DND-41 (cell line): ENCODE results near the gene FSCB.

Experiments used
- CTCF ChIP-seq: IDR thresholded peaks from 2 replicates; pipeline ENCODE4 v1.5.1; 2012; ENCODE audit warnings: borderline replicate concordance, low read length, moderate library complexity, mild to moderate bottlenecking; ENCODE audit not compliant: poor library complexity, severe bottlenecking; ENCODE audit errors: extremely low read depth
- EZH2 ChIP-seq: IDR thresholded peaks from 3 replicates; pipeline ENCODE4 v1.6.1; 2012; ENCODE audit warnings: borderline replicate concordance, low read depth, mild to moderate bottlenecking, moderate library complexity, low read length, inconsistent platforms; ENCODE audit not compliant: severe bottlenecking

DNA sequence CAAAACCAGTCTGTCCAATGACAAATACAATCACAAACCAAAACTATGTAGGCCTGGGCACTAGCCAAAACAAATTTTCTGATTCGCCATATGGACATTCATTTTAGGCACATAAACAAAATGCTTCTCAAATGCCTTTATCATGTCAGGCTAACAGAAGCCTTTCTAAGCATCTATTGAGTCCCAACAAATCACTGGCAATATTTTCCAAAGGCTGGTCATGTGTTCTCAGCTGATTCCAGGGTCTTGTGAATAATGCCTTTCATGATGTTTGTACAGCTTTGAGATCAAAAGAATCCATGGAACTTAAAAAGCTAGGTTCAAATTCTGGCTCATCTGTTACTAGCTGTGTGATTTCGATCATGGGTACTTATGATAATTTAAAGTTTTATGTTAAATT is 16.1 kb downstream of the FSCB start:
- TF ChIP-seq CTCF = no peak
- TF ChIP-seq EZH2 = no peak
